WTC11 (cell line): Measurements from ENCODE around the gene GRM1. TPM values are rescaled to one million over a fixed set of nuclear protein-coding genes. Genes with fewer than 3 reads are reported as not detected.

ENCODE experiments used
- ATAC-seq: fragments of 200-7000 bp; cut with Tn5 transposase; 2 replicates; pipeline ENCODE4 v1.10.0; 2021; ENCODE audit warnings: mild to moderate bottlenecking, moderate library complexity
- CTCF ChIA-PET: fragments of 300-600 bp; sonication (Branson Sonifier 250); formaldehyde crosslinking; loops from one replicate; lab custom pipeline; 2021; ENCODE audit warnings: antibody characterized with exemption; lab: Charles Lee
- POLR2A ChIA-PET: fragments of 350-600 bp; sonication (Branson Sonifier 250); formaldehyde crosslinking; loops from one replicate; lab custom pipeline; 2021; ENCODE audit warnings: antibody characterized with exemption; lab: Charles Lee
- DNase-seq: peaks from one replicate; pipeline ENCODE4 v3.0.0; 2021; ENCODE audit warnings: low spot score
- H3K27ac Mint-ChIP-seq: 2 replicates; pipeline ENCODE4 v1.8.0; 2021; ENCODE audit warnings: mixed read lengths
- H3K27me3 Mint-ChIP-seq: 2 replicates; pipeline ENCODE4 v1.8.0; 2021; ENCODE audit warnings: low read depth, mild to moderate bottlenecking, moderate library complexity, mixed read lengths
- H3K36me3 Mint-ChIP-seq: 2 replicates; pipeline ENCODE4 v1.8.0; 2021; ENCODE audit warnings: mixed read lengths
- H3K4me1 Mint-ChIP-seq: 2 replicates; pipeline ENCODE4 v1.8.0; 2022; ENCODE audit warnings: mixed read lengths
- H3K4me3 Mint-ChIP-seq: 2 replicates; pipeline ENCODE4 v1.8.0; 2021; ENCODE audit warnings: mild to moderate bottlenecking, moderate library complexity, mixed read lengths
- H3K9me3 Mint-ChIP-seq: 2 replicates; pipeline ENCODE4 v1.8.0; 2021; ENCODE audit warnings: mixed read lengths
- ATF1 ChIP-seq: sonication (generic); formaldehyde crosslinking; IDR thresholded peaks from 2 replicates; pipeline ENCODE4 v1.8.1; 2023; ENCODE audit warnings: mild to moderate bottlenecking, moderate library complexity, missing genetic modification reagents
- EMX1 ChIP-seq: fragments of 250-450 bp; sonication (Bioruptor Pico); IDR thresholded peaks from 2 replicates; pipeline ENCODE4 v1.8.0; 2021; ENCODE audit warnings: mild to moderate bottlenecking
- ESRRA ChIP-seq: sonication (generic); formaldehyde crosslinking; IDR thresholded peaks from 2 replicates; pipeline ENCODE4 v1.8.1; 2022; ENCODE audit warnings: mild to moderate bottlenecking, missing genetic modification reagents, borderline replicate concordance
- ETV6 ChIP-seq: sonication (generic); formaldehyde crosslinking; IDR thresholded peaks from 2 replicates; pipeline ENCODE4 v1.8.1; 2022; ENCODE audit warnings: mild to moderate bottlenecking, missing genetic modification reagents
- FOXJ3 ChIP-seq: sonication (generic); formaldehyde crosslinking; IDR thresholded peaks from 2 replicates; pipeline ENCODE4 v1.9.0; 2021; ENCODE audit warnings: missing genetic modification reagents, mild to moderate bottlenecking, borderline replicate concordance
- FOXP4 ChIP-seq: sonication (generic); formaldehyde crosslinking; IDR thresholded peaks from 2 replicates; pipeline ENCODE4 v1.8.0; 2022; ENCODE audit warnings: mild to moderate bottlenecking, missing genetic modification reagents
- HMGXB4 ChIP-seq: sonication (generic); formaldehyde crosslinking; IDR thresholded peaks from 2 replicates; pipeline ENCODE4 v1.8.1; 2023; ENCODE audit warnings: mild to moderate bottlenecking, moderate library complexity, missing genetic modification reagents
- MXD4 ChIP-seq: fragments of 250-450 bp; sonication (Bioruptor Pico); IDR thresholded peaks from 2 replicates; pipeline ENCODE4 v1.8.0; 2021; ENCODE audit warnings: mild to moderate bottlenecking, moderate library complexity, borderline replicate concordance
- NR1H2 ChIP-seq: sonication (generic); formaldehyde crosslinking; IDR thresholded peaks from 2 replicates; pipeline ENCODE4 v1.9.0; 2021; ENCODE audit warnings: mild to moderate bottlenecking, moderate library complexity, missing genetic modification reagents
- PRRX2 ChIP-seq: fragments of 250-450 bp; sonication (Bioruptor Pico); IDR thresholded peaks from 2 replicates; pipeline ENCODE4 v1.8.0; 2021; ENCODE audit warnings: mild to moderate bottlenecking
- SP1 ChIP-seq: sonication (generic); formaldehyde crosslinking; conservative IDR thresholded peaks from 2 replicates; pipeline ENCODE4 v1.8.1; 2022; ENCODE audit warnings: missing genetic modification reagents
- TEAD1 ChIP-seq: sonication (generic); formaldehyde crosslinking; IDR thresholded peaks from 2 replicates; pipeline ENCODE4 v1.8.0; 2022; ENCODE audit warnings: mild to moderate bottlenecking, missing genetic modification reagents
- ZNF532 ChIP-seq: fragments of 250-450 bp; sonication (Bioruptor Pico); IDR thresholded peaks from 2 replicates; pipeline ENCODE4 v1.9.0; 2021; ENCODE audit warnings: mild to moderate bottlenecking, borderline replicate concordance
- total RNA-seq: library from RNA; stranded (reverse); gene quantifications from 3 replicates; pipeline ENCODE4 v1.2.3, GENCODE V29; 2021

The GRM1 gene
- total RNA-seq, 1 experiment from 2014 or later: 0.46 TPM

GRCh38 chr6:146445233-146445632 lies 416.4 kb downstream of the GRM1 start (continued):
- no peak for TF ChIP-seq ZNF532 (CRISPR knock-in tag)
- TF ChIP-seq, all 79 proteins: peak for 0

- Mint-ChIP-seq H3K4me1 (no peaks in the 10 kb centered on the region), H3K27me3 (peaks cover 5% of the 10 kb centered on the region; the same call in 1 of the 2 replicates), H3K4me3 (no peak overlapping the region), H3K36me3 (peaks cover 28% of the 10 kb centered on the region), H3K9me3 (peaks cover 72% of the 10 kb centered on the region), H3K27ac (no peak overlapping the region)
- DNase-seq (no peak), ATAC-seq (no peak)
- ChIA-PET CTCF (no interaction called here), POLR2A (no interaction called here)
- TF ChIP-seq EMX1 (CRISPR knock-in tag) (no peak), ETV6 (CRISPR knock-in tag) (no peak), PRRX2 (CRISPR knock-in tag) (no peak), NR1H2 (CRISPR knock-in tag) (no peak), ATF1 (CRISPR knock-in tag) (no peak), ESRRA (CRISPR knock-in tag) (no peak), SP1 (CRISPR knock-in tag) (no peak), MXD4 (CRISPR knock-in tag) (no peak)
Observed at GRCh38 chr6:146456886-146457285, 428.0 kb downstream of the GRM1 start.

- peaks cover 5% of the 10 kb centered on the region; the same call in 1 of the 2 replicates for H3K27me3 Mint-ChIP-seq
- ATAC-seq: no peak
- peaks cover 52% of the 10 kb centered on the region for H3K9me3 Mint-ChIP-seq
- peaks cover 13% of the 10 kb centered on the region for H3K36me3 Mint-ChIP-seq
- peaks cover 4% of the 10 kb centered on the region; the same call in 1 of the 2 replicates for H3K4me1 Mint-ChIP-seq
- ChIA-PET POLR2A (no interaction called here), CTCF (no interaction called here)
- H3K27ac Mint-ChIP-seq: no peak overlapping the region
- no peak for DNase-seq
- no peak for TF ChIP-seq TEAD1 (CRISPR knock-in tag)
- TF ChIP-seq HMGXB4 (CRISPR knock-in tag): no peak
- TF ChIP-seq FOXP4 (CRISPR knock-in tag): no peak
- TF ChIP-seq FOXJ3 (CRISPR knock-in tag): no peak
- H3K4me3 Mint-ChIP-seq: no peak overlapping the region
Observed at GRCh38 chr6:146460941-146461340, 432.1 kb downstream of the GRM1 start.
